Bronchial epithelial cell (primary cell): Measurements from ENCODE around the gene ZBTB8A. TPM values are rescaled to one million over a fixed set of nuclear protein-coding genes. Genes with fewer than 3 reads are reported as not detected.
"Not testable (repeated sequence)": the region's sequence is repeated elsewhere in the genome, so short reads cannot be mapped to it uniquely, and the experiment has no call there.

Experiments
- DNase-seq: peaks from one replicate; pipeline ENCODE4 v3.0.0-alpha.2; 2010; ENCODE audit warnings: low read depth
- FAIRE-seq: peaks from 2 replicates; lab custom pipeline; 2011; peaks lifted over from hg19 to GRCh38; lab: Jason Lieb, UNC
- H3K27me3 ChIP-seq: 2 replicates; pipeline ENCODE4 v1.5.1; 2011; ENCODE audit warnings: low read length; ENCODE audit not compliant: control insufficient read depth, insufficient read depth
- H3K36me3 ChIP-seq: 2 replicates; pipeline ENCODE4 v1.5.1; 2011; ENCODE audit warnings: low read length; ENCODE audit not compliant: control insufficient read depth, insufficient read depth
- H3K4me3 ChIP-seq: 2 replicates; pipeline ENCODE4 v1.5.1; 2011; ENCODE audit warnings: mild to moderate bottlenecking, low read depth, low read length, control low read depth
- total RNA-seq: library from RNA; depleted of rRNA; stranded (reverse); fragments of >200 nt; gene quantifications from 2 replicates; pipeline ENCODE4 v1.2.1, GENCODE V29; 2014
- TF ChIP-seq, protein P1 (sequence below): IDR thresholded peaks from 2 replicates; pipeline ENCODE4 v1.5.1; 2011; ENCODE audit warnings: mild to moderate bottlenecking, moderate library complexity, low read length, control low read depth, inconsistent platforms; ENCODE audit not compliant: insufficient read depth, severe bottlenecking

Gene ZBTB8A
- total RNA-seq, 1 donor from 2014 or later: 9.5 TPM

DNA sequence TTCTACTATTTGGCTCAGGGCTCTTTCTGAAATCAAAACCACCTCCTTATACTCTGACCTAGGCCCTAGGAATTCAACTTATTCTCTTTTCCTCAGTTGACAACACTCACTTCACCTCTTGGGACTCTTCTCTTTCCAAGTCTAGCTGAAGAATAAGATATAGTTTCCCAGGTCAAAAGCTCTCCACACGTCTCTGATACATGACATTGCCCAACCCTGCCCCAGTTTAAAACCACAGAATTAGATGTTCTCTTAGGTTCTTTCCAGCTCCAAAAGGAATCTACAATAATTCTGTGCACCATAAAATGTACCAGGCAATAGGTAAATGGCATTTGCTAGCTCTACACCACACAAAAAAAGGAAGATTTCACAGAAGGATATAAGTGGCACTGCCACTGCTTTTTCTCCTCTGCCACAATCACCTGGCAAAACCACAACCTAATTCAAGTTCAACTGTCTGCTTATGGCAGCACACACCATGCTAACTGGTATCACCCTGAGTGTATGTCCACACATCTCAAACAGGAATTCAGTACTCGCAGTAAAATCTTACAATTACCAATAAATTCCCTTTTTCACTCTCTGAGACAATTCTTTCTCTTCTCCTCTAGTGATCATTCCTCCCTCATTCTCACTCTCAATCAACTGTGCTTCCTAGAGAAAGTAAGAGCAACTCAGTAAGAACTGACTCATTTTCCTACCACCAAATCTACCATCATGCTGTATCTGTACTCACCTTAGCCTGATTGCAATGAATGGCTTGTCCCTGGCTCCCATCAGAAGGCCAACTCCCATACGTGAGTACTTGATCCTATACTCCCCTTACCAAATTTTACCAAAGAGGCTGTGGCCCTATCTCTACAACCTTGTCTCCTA, 83.8 kb downstream of the ZBTB8A start:
- FAIRE-seq (no peak), DNase-seq (no peak)
- TF ChIP-seq, protein P1, sequence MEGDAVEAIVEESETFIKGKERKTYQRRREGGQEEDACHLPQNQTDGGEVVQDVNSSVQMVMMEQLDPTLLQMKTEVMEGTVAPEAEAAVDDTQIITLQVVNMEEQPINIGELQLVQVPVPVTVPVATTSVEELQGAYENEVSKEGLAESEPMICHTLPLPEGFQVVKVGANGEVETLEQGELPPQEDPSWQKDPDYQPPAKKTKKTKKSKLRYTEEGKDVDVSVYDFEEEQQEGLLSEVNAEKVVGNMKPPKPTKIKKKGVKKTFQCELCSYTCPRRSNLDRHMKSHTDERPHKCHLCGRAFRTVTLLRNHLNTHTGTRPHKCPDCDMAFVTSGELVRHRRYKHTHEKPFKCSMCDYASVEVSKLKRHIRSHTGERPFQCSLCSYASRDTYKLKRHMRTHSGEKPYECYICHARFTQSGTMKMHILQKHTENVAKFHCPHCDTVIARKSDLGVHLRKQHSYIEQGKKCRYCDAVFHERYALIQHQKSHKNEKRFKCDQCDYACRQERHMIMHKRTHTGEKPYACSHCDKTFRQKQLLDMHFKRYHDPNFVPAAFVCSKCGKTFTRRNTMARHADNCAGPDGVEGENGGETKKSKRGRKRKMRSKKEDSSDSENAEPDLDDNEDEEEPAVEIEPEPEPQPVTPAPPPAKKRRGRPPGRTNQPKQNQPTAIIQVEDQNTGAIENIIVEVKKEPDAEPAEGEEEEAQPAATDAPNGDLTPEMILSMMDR: no peak
- Histone ChIP-seq H3K27me3 (no peaks in the 10 kb centered on the region), H3K4me3 (no peak overlapping the region), H3K36me3 (peaks cover 1% of the 10 kb centered on the region)

DNA sequence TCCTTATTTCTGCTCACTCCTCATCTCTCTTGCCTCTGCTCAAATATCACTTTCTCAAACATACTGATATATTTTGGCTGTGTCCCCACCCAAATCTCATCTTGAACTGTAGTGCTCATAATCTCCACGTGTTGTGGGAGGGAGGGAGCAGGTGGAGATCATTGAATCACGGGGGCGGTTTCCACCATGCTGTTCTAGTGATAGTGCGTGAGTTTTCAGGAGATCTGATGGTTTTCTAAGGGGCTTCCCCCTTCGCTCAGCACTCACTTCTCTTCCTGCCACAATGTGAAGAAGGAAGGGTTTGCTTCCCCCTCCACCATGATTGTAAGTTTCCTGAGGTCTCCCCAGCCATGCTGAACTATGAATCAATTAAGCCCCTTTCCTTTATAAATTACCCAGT, 84.5 kb downstream of the ZBTB8A start:
- TF ChIP-seq, protein P1: no peak
- Histone ChIP-seq H3K4me3 (no peak overlapping the region), H3K27me3 (no peaks in the 10 kb centered on the region), H3K36me3 (peaks cover 1% of the 10 kb centered on the region)
- no peak for DNase-seq
- no peak for FAIRE-seq

DNA sequence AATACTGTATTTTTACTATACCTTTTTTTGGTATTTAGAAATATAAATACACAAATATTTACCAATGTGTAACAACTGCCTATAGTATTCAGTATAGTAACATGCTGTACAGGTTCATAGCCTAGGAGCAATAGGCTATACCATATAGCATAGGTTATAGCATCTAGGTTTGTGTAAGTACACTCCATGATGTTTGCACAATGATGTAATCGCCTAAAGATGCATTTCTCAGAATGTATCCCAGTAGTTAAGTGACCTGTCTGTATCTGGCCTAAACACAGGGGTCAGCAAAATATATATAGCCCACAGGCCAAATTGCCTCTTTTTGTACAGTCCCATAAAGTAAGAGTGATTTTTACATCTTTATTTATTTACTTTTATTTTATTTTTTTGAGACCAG, 86.9 kb downstream of the ZBTB8A start:
- FAIRE-seq: no peak
- peaks cover 1% of the 10 kb centered on the region for H3K36me3 ChIP-seq
- no peaks in the 10 kb centered on the region for H3K27me3 ChIP-seq
- TF ChIP-seq, protein P1: no peak
- H3K4me3 ChIP-seq: no peak overlapping the region
- DNase-seq: no peak

DNA sequence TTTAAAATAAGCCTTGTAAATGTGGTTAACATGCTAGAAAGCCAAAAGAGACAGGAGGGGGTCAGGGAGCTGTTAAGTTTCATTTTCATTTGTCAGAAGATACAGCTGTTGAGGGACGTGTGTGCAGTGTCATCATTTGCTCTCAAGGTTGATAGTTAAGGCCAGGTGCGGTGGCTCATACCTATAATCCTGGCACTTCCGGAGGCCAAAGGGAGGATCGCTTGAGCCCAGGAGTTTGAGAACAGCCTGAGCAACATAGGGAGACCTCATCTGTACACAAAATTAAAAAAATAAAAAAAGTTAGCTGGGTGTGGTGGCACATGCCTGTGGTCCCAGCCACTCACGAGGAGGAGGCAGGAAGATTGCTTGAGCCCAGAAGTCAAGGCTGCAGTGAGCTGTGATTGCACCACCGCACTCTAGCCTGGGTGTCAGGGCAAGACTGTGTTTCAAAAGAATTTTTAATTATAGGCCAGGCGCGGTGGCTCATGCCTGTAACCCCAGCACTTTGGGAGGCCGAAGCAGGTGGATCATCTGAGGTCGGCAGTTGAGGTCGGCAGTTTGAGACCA, 88.5 kb downstream of the ZBTB8A start:
- FAIRE-seq (no peak), DNase-seq (no peak)
- no peaks in the 10 kb centered on the region for H3K27me3 ChIP-seq
- TF ChIP-seq, protein P1: no peak
- no peak overlapping the region for H3K4me3 ChIP-seq
- peaks cover 1% of the 10 kb centered on the region for H3K36me3 ChIP-seq

DNA sequence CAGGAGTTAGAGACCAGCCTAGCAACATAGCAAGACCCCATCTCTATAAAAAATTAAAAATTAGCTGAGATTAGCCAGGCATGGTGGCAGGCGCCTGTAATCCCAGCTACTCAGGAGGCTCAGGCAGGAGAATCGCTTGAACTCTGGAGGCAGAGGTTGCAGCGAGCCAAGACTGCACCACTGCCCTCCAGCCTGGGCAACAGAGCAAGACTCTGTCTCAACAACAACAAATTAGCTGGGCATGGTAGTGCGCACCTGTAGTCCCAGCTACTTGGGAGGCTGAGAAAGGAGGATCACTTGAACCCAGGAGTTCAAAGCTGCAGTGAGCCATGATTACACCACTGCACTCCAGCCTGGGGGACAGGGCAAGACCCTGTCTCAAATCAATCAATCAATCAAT, 90.9 kb downstream of the ZBTB8A start:
- H3K36me3 ChIP-seq, H3K27me3 ChIP-seq, H3K4me3 ChIP-seq, FAIRE-seq, DNase-seq: not testable (repeated sequence)

DNA sequence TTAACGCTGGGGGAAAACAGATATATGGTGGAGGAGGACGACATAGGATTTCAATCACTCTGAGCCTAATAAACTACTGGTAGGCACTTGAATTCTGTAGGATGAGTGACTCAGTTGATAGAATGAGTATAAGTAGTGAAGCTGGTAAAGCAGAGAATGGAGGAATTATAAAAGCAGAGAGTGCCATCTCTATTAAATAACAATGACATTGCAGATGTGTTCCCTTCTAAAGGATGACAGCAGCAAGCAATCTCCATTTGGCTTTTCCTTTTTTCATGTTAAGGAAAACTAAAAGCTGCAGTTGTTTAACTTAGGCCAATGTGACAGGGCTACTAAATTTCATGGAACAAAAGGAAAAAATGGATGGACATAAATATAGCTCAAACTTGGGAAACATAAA, 93.6 kb downstream of the ZBTB8A start:
- DNase-seq: no peak
- TF ChIP-seq, protein P1: no peak
- no peak overlapping the region for H3K4me3 ChIP-seq
- FAIRE-seq: no peak
- H3K27me3 ChIP-seq: no peaks in the 10 kb centered on the region
- H3K36me3 ChIP-seq: no peaks in the 10 kb centered on the region
